ENCODE data around the gene LCN15.

- TF ChIP-seq, protein P1, sequence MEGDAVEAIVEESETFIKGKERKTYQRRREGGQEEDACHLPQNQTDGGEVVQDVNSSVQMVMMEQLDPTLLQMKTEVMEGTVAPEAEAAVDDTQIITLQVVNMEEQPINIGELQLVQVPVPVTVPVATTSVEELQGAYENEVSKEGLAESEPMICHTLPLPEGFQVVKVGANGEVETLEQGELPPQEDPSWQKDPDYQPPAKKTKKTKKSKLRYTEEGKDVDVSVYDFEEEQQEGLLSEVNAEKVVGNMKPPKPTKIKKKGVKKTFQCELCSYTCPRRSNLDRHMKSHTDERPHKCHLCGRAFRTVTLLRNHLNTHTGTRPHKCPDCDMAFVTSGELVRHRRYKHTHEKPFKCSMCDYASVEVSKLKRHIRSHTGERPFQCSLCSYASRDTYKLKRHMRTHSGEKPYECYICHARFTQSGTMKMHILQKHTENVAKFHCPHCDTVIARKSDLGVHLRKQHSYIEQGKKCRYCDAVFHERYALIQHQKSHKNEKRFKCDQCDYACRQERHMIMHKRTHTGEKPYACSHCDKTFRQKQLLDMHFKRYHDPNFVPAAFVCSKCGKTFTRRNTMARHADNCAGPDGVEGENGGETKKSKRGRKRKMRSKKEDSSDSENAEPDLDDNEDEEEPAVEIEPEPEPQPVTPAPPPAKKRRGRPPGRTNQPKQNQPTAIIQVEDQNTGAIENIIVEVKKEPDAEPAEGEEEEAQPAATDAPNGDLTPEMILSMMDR (IDR thresholded peaks at IDR 0.05; ENCODE audit: low read depth, low read length): no peak
- TF ChIP-seq EZH2phosphoT487 (IDR thresholded peaks at IDR 0.05; ENCODE audit: low read depth): no peak
Observed at GRCh38 chr9:136718345-136719194, 45.7 kb downstream of the LCN15 start.

Data from OCI-LY3 (cell line).